Lung (tissue), 12 donors: Measurements from ENCODE around the gene CCN6. TPM values are rescaled to one million over a fixed set of nuclear protein-coding genes. Genes with fewer than 3 reads are reported as not detected.
A peak's percentile ranks its signal among the peaks of the same experiment; 100 is the strongest.

Experiments used
- ATAC-seq: fragments of 200-7000 bp; cut with Tn5 transposase; one replicate; pipeline ENCODE4 v1.9.1; 2020; ENCODE audit warnings: moderate number of reproducible peaks; ENCODE audit not compliant: insufficient read depth, low FRiP score
- DNase-seq, 3 donors: peaks; one replicate each; pipeline ENCODE4 v3.0.0-alpha.2; 2013 to 2017
- H3K27ac ChIP-seq, 2 donors: one replicate each; pipeline ENCODE4 v1.5.1; 2013; ENCODE audit warnings: mild to moderate bottlenecking in 2 of 2, moderate library complexity in 2 of 2, control low read depth in 1 of 2, inconsistent platforms in 1 of 2, low read depth in 1 of 2, low read length in 1 of 2
- H3K27me3 ChIP-seq, 3 donors: one replicate each; pipeline ENCODE4 v1.5.1; 2013; ENCODE audit warnings: low read length in 2 of 3; ENCODE audit not compliant: control insufficient read depth in 3 of 3, insufficient read depth in 3 of 3
- H3K36me3 ChIP-seq, 4 donors: one replicate each; pipeline ENCODE4 v1.5.1; 2013; ENCODE audit warnings: low read length in 4 of 4, mild to moderate bottlenecking in 1 of 4, moderate library complexity in 1 of 4; ENCODE audit not compliant: control insufficient read depth in 4 of 4, insufficient read depth in 4 of 4
- H3K4me1 ChIP-seq, 5 donors: one replicate each; pipeline ENCODE4 v1.5.1; 2013; ENCODE audit warnings: low read length in 5 of 5, mild to moderate bottlenecking in 2 of 5, moderate library complexity in 1 of 5; ENCODE audit not compliant: control insufficient read depth in 5 of 5, insufficient read depth in 5 of 5
- H3K4me3 ChIP-seq: one replicate; pipeline ENCODE4 v1.5.1; 2013; ENCODE audit warnings: mild to moderate bottlenecking, control low read depth, moderate library complexity
- H3K9ac ChIP-seq, 2 donors: one replicate each; pipeline ENCODE4 v1.5.1; 2013; ENCODE audit warnings: low read length in 2 of 2, control low read depth in 1 of 2; ENCODE audit not compliant: insufficient read depth in 1 of 2
- H3K9me3 ChIP-seq, 4 donors: one replicate each; pipeline ENCODE4 v1.5.1; 2013; ENCODE audit warnings: low read length in 3 of 4, mild to moderate bottlenecking in 1 of 4, moderate library complexity in 1 of 4; ENCODE audit not compliant: control insufficient read depth in 4 of 4, insufficient read depth in 3 of 4
- WGBS, 2 donors: extraction: QIAGEN DNeasy Blood & Tissue Kit; methylation state at CpG; one replicate each; pipeline ENCODE4 v1.1.7; 2013; 5-methylcytosine and 5-hydroxymethylcytosine counted together
- polyA plus RNA-seq, 2 donors: library from polyadenylated mRNA; stranded (reverse); fragments of 200-250 nt; gene quantifications; one replicate each; pipeline ENCODE4 v1.2.1, GENCODE V29; 2013
- total RNA-seq, 2 donors: library from RNA; depleted of rRNA in 1 of 2; stranded (reverse); fragments of >200 nt in 1 of 2; gene quantifications; one replicate each; pipeline ENCODE4 v1.2.1, GENCODE V29; 2014 to 2021
- TF ChIP-seq, protein P1 (sequence below): IDR thresholded peaks from 2 replicates; pipeline ENCODE4 v1.5.1; 2012; ENCODE audit warnings: mild to moderate bottlenecking; ENCODE audit errors: control extremely low read depth, extremely low read depth
- donor health status: control.
- donor health status: control.
- donor health status: Bipolar disorder and iron deficiency.
- donor health status: healthy.
- donor health status: DM: yes; HTN: yes; CAD: no.

CCN6 gene
- total and polyA plus RNA-seq, 4 donors, result not detected

DNA sequence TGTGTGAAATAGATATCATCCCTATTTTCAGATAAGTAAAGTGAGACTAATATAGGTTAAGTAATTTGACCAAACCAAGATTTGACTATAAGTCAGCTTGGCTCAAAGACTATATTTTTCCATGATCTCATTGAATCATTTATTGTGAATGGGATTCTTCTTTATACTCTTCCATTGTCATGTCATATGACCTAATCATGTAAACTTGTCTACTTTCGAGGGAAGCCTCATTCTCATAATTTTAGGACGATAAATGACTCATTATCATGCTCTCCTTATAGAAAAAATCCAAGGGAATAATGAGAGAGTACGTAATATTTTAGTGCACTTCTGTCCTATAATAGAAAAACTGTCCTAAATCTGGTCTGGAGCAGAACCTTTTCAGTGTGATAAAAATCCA, 40.9 kb upstream of the CCN6 start:
- no peak for DNase-seq
- no peak overlapping the region for H3K4me3 ChIP-seq
- H3K9me3 ChIP-seq, result no peaks in the 10 kb centered on the region
- H3K9ac ChIP-seq, result no peak overlapping the region
- 90 to 92% methylated on average over 3 of the region's 3 CpGs for WGBS, 2 donors
- TF ChIP-seq, protein P1, sequence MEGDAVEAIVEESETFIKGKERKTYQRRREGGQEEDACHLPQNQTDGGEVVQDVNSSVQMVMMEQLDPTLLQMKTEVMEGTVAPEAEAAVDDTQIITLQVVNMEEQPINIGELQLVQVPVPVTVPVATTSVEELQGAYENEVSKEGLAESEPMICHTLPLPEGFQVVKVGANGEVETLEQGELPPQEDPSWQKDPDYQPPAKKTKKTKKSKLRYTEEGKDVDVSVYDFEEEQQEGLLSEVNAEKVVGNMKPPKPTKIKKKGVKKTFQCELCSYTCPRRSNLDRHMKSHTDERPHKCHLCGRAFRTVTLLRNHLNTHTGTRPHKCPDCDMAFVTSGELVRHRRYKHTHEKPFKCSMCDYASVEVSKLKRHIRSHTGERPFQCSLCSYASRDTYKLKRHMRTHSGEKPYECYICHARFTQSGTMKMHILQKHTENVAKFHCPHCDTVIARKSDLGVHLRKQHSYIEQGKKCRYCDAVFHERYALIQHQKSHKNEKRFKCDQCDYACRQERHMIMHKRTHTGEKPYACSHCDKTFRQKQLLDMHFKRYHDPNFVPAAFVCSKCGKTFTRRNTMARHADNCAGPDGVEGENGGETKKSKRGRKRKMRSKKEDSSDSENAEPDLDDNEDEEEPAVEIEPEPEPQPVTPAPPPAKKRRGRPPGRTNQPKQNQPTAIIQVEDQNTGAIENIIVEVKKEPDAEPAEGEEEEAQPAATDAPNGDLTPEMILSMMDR, result no peak
- peaks cover 0 to 11% (median 4%) of the 10 kb centered on the region in 5 donors for H3K4me1 ChIP-seq
- no peak for ATAC-seq
- H3K27ac ChIP-seq, result no peak overlapping the region
- H3K27me3 ChIP-seq, result no peaks in the 10 kb centered on the region
- no peaks in the 10 kb centered on the region for H3K36me3 ChIP-seq

DNA sequence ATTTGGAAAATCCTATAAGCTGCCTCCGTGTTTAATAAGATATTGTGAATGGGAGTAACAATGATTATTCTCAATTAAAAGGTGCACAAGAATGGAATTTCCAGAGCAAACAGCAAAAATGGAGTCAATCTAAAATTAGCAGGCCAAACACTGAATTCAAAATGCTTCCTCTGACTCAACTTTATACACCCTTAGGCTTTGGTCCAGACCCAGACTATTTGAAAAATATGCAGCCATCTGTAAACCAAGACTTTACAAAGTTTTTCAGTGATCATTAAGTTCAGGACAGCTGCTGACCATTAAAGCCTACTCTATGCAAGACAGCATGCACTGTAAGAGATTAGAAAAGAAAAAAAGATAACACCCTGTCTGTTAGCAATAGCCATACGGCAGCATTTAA, 39.4 kb upstream of the CCN6 start:
- TF ChIP-seq, protein P1, result no peak
- H3K4me1 ChIP-seq, result peaks cover 3 to 25% (median 14%) of the 10 kb centered on the region in 5 donors
- DNase-seq (peak in 2 of 3 donors; percentile 66 to 74), ATAC-seq (no peak)
- no peaks in the 10 kb centered on the region for H3K27me3 ChIP-seq
- H3K4me3 ChIP-seq, result no peak overlapping the region
- H3K9me3 ChIP-seq, result no peaks in the 10 kb centered on the region
- H3K9ac ChIP-seq, result no peak overlapping the region
- WGBS, 2 donors, result 74 to 90% methylated on average over 2 of the region's 2 CpGs
- peak overlapping the region in 1 of 2 donors; percentile 38 for H3K27ac ChIP-seq
- H3K36me3 ChIP-seq, result no peaks in the 10 kb centered on the region

DNA sequence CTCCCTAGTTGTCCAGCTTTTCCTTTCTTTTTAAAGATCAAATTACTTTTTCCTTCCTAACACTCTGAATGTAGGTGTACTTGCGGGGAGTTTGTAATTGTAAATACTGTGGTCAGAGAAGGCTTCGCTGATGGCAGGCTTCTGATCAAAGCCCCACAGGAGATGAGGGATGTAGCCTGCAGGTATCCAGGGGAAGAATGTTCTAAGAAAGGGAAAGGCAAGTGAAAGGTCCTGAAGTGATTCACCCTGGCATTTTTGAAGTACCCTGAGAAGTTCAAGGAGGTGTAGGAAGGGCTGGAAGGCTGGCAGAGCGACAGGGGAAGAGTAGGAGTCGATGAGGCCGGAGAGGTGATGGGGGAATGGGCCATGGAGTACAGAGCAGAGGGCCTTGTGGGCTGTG, 38.2 kb upstream of the CCN6 start:
- Histone ChIP-seq H3K4me1 (peaks cover 3 to 26% (median 17%) of the 10 kb centered on the region in 5 donors), H3K27ac (no peak overlapping the region), H3K9me3 (no peaks in the 10 kb centered on the region), H3K27me3 (no peaks in the 10 kb centered on the region), H3K4me3 (no peak overlapping the region), H3K36me3 (no peaks in the 10 kb centered on the region), H3K9ac (no peak overlapping the region)
- TF ChIP-seq, protein P1, result no peak
- ATAC-seq, result no peak
- 92 to 93% methylated on average over 5 of the region's 5 CpGs for WGBS, 2 donors
- DNase-seq, result no peak

DNA sequence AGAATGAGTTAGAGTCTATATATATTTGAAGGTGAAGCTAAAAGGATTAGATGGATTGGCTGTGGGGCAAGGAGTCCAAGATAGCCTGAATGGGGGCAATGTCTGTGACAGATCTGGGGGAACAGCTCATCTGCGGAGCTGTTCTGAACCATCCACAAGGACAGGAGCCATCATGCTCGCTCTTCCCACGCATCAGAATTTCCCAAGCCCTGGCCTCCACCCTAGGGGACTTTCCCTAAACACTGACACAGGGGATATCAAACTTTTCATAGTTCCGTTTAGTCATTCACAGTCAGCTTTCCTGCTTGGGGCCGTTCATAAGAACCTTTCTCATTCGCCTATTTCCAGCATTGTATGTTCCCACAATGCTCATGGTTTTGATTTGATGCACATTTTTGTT, 37.6 kb upstream of the CCN6 start:
- peaks cover 3 to 26% (median 17%) of the 10 kb centered on the region in 5 donors for H3K4me1 ChIP-seq
- no peaks in the 10 kb centered on the region for H3K9me3 ChIP-seq
- H3K4me3 ChIP-seq, result no peak overlapping the region
- DNase-seq, result no peak
- peak; percentile 72 for ATAC-seq
- no peaks in the 10 kb centered on the region for H3K27me3 ChIP-seq
- WGBS, 2 donors, result 77 to 92% methylated on average over 6 of the region's 6 CpGs
- H3K36me3 ChIP-seq, result no peaks in the 10 kb centered on the region
- peak overlapping the region in 1 of 2 donors; percentile 48 for H3K27ac ChIP-seq
- TF ChIP-seq, protein P1, result no peak
- H3K9ac ChIP-seq, result no peak overlapping the region
